H9 (cell line): Measurements from ENCODE around the gene CD2AP. TPM values are rescaled to one million over a fixed set of nuclear protein-coding genes. Genes with fewer than 3 reads are reported as not detected.

Source experiments
- DNase-seq: peaks from one replicate; pipeline ENCODE4 v3.0.0-alpha.2; 2017
- H2AFZ ChIP-seq: one replicate; pipeline ENCODE4 v1.6.1; 2013; ENCODE audit warnings: mild to moderate bottlenecking, low read length, control low read depth, moderate library complexity
- H2AK5ac ChIP-seq: 2 replicates; pipeline ENCODE4 v1.6.1; 2013; ENCODE audit warnings: low read length, control low read depth, mixed read lengths; ENCODE audit not compliant: insufficient read length
- H2BK120ac ChIP-seq: one replicate; pipeline ENCODE4 v1.6.1; 2013; ENCODE audit warnings: low read depth, mild to moderate bottlenecking, low read length, control low read depth, inconsistent platforms; ENCODE audit not compliant: poor library complexity, severe bottlenecking
- H2BK12ac ChIP-seq: 2 replicates; pipeline ENCODE4 v1.6.1; 2013; ENCODE audit warnings: low read length, control low read depth, mixed read lengths, low read depth; ENCODE audit not compliant: insufficient read length
- H2BK15ac ChIP-seq: 2 replicates; pipeline ENCODE4 v1.6.1; 2013; ENCODE audit warnings: low read depth, low read length, control low read depth
- H2BK20ac ChIP-seq: one replicate; pipeline ENCODE4 v1.6.1; 2013; ENCODE audit warnings: low read depth, mild to moderate bottlenecking, low read length, control low read depth, inconsistent platforms; ENCODE audit not compliant: poor library complexity, severe bottlenecking
- H2BK5ac ChIP-seq: 2 replicates; pipeline ENCODE4 v1.6.1; 2013; ENCODE audit warnings: low read length, control low read depth, mixed read lengths; ENCODE audit not compliant: insufficient read length
- H3K14ac ChIP-seq: 2 replicates; pipeline ENCODE4 v1.6.1; 2013; ENCODE audit warnings: low read length, control low read depth; ENCODE audit not compliant: insufficient read depth
- H3K18ac ChIP-seq: 2 replicates; pipeline ENCODE4 v1.6.1; 2013; ENCODE audit warnings: low read depth, mild to moderate bottlenecking, mixed read lengths, low read length, control low read depth; ENCODE audit not compliant: insufficient read length
- H3K23ac ChIP-seq: 2 replicates; pipeline ENCODE4 v1.6.1; 2013; ENCODE audit warnings: low read length, control low read depth, mixed read lengths, low read depth; ENCODE audit not compliant: insufficient read length
- H3K23me2 ChIP-seq: 2 replicates; pipeline ENCODE4 v1.6.1; 2013; ENCODE audit warnings: low read depth, mild to moderate bottlenecking, mixed read lengths, low read length, control low read depth; ENCODE audit not compliant: insufficient read length, poor library complexity, severe bottlenecking
- H3K27ac ChIP-seq: 2 replicates; pipeline ENCODE4 v1.5.1; 2013; ENCODE audit warnings: low read length, control low read depth, mixed read lengths, low read depth; ENCODE audit not compliant: insufficient read length
- H3K27me3 ChIP-seq: 2 replicates; pipeline ENCODE4 v1.6.1; 2013; ENCODE audit warnings: low read length, control low read depth, inconsistent platforms; ENCODE audit not compliant: insufficient read depth
- H3K4ac ChIP-seq: 2 replicates; pipeline ENCODE4 v1.6.1; 2013; ENCODE audit warnings: low read depth, mild to moderate bottlenecking, control low read depth, inconsistent platforms, low read length, moderate library complexity
- H3K4me1 ChIP-seq: 2 replicates; pipeline ENCODE4 v1.6.1; 2013; ENCODE audit warnings: low read length, control low read depth, inconsistent platforms; ENCODE audit not compliant: insufficient read depth
- H3K4me2 ChIP-seq: 2 replicates; pipeline ENCODE4 v1.6.1; 2013; ENCODE audit warnings: low read length, control low read depth, mixed read lengths; ENCODE audit not compliant: insufficient read length, insufficient read depth
- H3K56ac ChIP-seq: 2 replicates; pipeline ENCODE4 v1.6.1; 2013; ENCODE audit warnings: low read depth, mild to moderate bottlenecking, mixed read lengths, low read length, control low read depth; ENCODE audit not compliant: insufficient read length
- H3K79me1 ChIP-seq: 2 replicates; pipeline ENCODE4 v1.6.1; 2013; ENCODE audit warnings: low read depth, mild to moderate bottlenecking, moderate library complexity, low read length, control low read depth, inconsistent platforms; ENCODE audit not compliant: insufficient read depth, poor library complexity, severe bottlenecking
- H3K79me2 ChIP-seq: 2 replicates; pipeline ENCODE4 v1.6.1; 2013; ENCODE audit warnings: low read length, control low read depth, inconsistent platforms; ENCODE audit not compliant: insufficient read depth
- H3K9ac ChIP-seq: 2 replicates; pipeline ENCODE4 v1.6.1; 2013; ENCODE audit warnings: low read length, control low read depth, mixed read lengths; ENCODE audit not compliant: insufficient read length; ENCODE audit errors: extremely low read depth
- H3K9me3 ChIP-seq: one replicate; pipeline ENCODE4 v1.6.1; 2013; ENCODE audit warnings: low read depth, low read length, inconsistent platforms; ENCODE audit not compliant: control insufficient read depth
- H3T11ph ChIP-seq: one replicate; pipeline ENCODE4 v1.6.1; 2013; ENCODE audit warnings: mild to moderate bottlenecking, low read length, control low read depth, inconsistent platforms
- H4K20me1 ChIP-seq: one replicate; pipeline ENCODE4 v1.6.1; 2013; ENCODE audit not compliant: control insufficient read depth, insufficient read length, insufficient read depth
- H4K5ac ChIP-seq: 2 replicates; pipeline ENCODE4 v1.6.1; 2013; ENCODE audit warnings: low read depth, mild to moderate bottlenecking, mixed read lengths, low read length, control low read depth; ENCODE audit not compliant: insufficient read length
- H4K8ac ChIP-seq: replicated peaks from 2 replicates; pipeline ENCODE4 v1.6.1; 2013; ENCODE audit warnings: low read length, control low read depth, mixed read lengths, low read depth; ENCODE audit not compliant: insufficient read length
- H4K91ac ChIP-seq: 2 replicates; pipeline ENCODE4 v1.6.1; 2013; ENCODE audit warnings: low read depth, mild to moderate bottlenecking, moderate library complexity, mixed read lengths, low read length, control low read depth; ENCODE audit not compliant: insufficient read length
- H3K27ac Mint-ChIP-seq, 3 experiments: 2 replicates in 2 of 3; 3 replicates in 1 of 3; pipeline ENCODE4 v1.8.0; 2020 to 2021; ENCODE audit warnings: mixed read lengths in 3 of 3, mild to moderate bottlenecking in 1 of 3, moderate library complexity in 1 of 3
- H3K27me3 Mint-ChIP-seq: 2 replicates; pipeline ENCODE4 v1.8.0; 2021; ENCODE audit warnings: low read depth, mild to moderate bottlenecking, moderate library complexity, mixed read lengths
- H3K36me3 Mint-ChIP-seq, 3 experiments: 2 replicates in 2 of 3; 3 replicates in 1 of 3; pipeline ENCODE4 v1.8.0; 2020 to 2021; ENCODE audit warnings: low read depth in 3 of 3, mixed read lengths in 3 of 3; ENCODE audit not compliant: insufficient read depth in 1 of 3
- H3K4me1 Mint-ChIP-seq, 2 experiments: 2 replicates each; pipeline ENCODE4 v1.8.0; 2020; ENCODE audit warnings: mixed read lengths in 2 of 2
- H3K4me3 Mint-ChIP-seq, 2 experiments: 2 replicates in 1 of 2; 3 replicates in 1 of 2; pipeline ENCODE4 v1.8.0; 2020 to 2021; ENCODE audit warnings: mild to moderate bottlenecking in 2 of 2, mixed read lengths in 2 of 2, moderate library complexity in 1 of 2
- H3K9me3 Mint-ChIP-seq, 2 experiments: 2 replicates in 1 of 2; 3 replicates in 1 of 2; pipeline ENCODE4 v1.8.0; 2020; ENCODE audit warnings: mild to moderate bottlenecking in 2 of 2, mixed read lengths in 2 of 2, moderate library complexity in 1 of 2
- WGBS: extraction: QIAGEN DNeasy Blood & Tissue Kit; methylation state at CpG from one replicate; pipeline ENCODE4 v1.1.7; 2013; ENCODE audit warnings: missing lambda C conversion rate, low lambda C conversion rate, mixed read lengths; ENCODE audit not compliant: insufficient read length; ENCODE audit errors: extremely low coverage; 5-methylcytosine and 5-hydroxymethylcytosine counted together
- total RNA-seq: library from RNA; stranded (reverse); gene quantifications from 2 replicates; pipeline ENCODE4 v1.2.1, GENCODE V29; 2021
- TF ChIP-seq, protein P1 (sequence below): fragments of 200-600 bp; sonication (generic); conservative IDR thresholded peaks from 3 replicates; pipeline ENCODE4 v1.8.0; 2021; ENCODE audit warnings: antibody characterized with exemption, mild to moderate bottlenecking

The CD2AP gene
- total RNA-seq, 1 experiment from 2014 or later, result 50.1 TPM

DNA sequence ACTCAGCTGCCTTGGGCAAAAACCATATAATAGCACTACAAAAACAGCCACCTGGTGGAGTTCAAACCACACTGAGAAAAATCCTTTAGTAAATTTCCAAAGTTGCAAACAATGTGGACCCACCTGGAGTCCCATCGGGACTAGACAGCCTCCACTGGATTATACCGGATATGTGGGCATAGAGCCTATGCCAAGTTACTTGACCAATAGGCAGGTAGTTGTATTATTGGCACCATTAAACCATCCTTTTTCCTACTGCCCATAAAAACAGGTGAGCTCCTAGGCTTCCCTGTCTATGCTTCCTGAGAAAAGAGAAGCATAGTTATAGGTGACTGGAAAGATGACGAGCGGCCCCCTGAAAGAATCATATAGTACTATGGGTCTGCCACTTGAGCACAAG, 169.1 kb downstream of the CD2AP start:
- no peak overlapping the region for H3T11ph ChIP-seq
- no peak overlapping the region for H4K5ac ChIP-seq
- no peaks in the 10 kb centered on the region for H3K79me1 ChIP-seq
- H3K4me2 ChIP-seq, result no peak overlapping the region
- H2AFZ ChIP-seq, result no peak overlapping the region
- no peak overlapping the region for H3K27ac ChIP-seq
- WGBS, result no CpG with 5 or more reads among the region's 4 CpGs
- no peak overlapping the region for H2AK5ac ChIP-seq
- H3K36me3 Mint-ChIP-seq, result peaks cover under 1 to 2% (median 1%) of the 10 kb centered on the region in 3 experiments; a peak in 3 of 7 replicates
- no peak overlapping the region for H2BK120ac ChIP-seq
- H3K27ac Mint-ChIP-seq, result no peak overlapping the region
- no peaks in the 10 kb centered on the region; the same call in 1 of the 2 replicates for H3K27me3 Mint-ChIP-seq
- no peak overlapping the region for H3K56ac ChIP-seq
- peaks cover 4% of the 10 kb centered on the region; the same call in 1 of the 2 replicates for H3K4me1 ChIP-seq
- no peak overlapping the region for H2BK20ac ChIP-seq
- no peak overlapping the region for H3K23ac ChIP-seq
- no peak overlapping the region for H3K18ac ChIP-seq
- H3K9me3 Mint-ChIP-seq, result peaks cover 1 to 3% of the 10 kb centered on the region in 2 experiments; a peak in 3 of 5 replicates
- no peak for DNase-seq
- no peak overlapping the region for H3K4ac ChIP-seq
- TF ChIP-seq, protein P1, sequence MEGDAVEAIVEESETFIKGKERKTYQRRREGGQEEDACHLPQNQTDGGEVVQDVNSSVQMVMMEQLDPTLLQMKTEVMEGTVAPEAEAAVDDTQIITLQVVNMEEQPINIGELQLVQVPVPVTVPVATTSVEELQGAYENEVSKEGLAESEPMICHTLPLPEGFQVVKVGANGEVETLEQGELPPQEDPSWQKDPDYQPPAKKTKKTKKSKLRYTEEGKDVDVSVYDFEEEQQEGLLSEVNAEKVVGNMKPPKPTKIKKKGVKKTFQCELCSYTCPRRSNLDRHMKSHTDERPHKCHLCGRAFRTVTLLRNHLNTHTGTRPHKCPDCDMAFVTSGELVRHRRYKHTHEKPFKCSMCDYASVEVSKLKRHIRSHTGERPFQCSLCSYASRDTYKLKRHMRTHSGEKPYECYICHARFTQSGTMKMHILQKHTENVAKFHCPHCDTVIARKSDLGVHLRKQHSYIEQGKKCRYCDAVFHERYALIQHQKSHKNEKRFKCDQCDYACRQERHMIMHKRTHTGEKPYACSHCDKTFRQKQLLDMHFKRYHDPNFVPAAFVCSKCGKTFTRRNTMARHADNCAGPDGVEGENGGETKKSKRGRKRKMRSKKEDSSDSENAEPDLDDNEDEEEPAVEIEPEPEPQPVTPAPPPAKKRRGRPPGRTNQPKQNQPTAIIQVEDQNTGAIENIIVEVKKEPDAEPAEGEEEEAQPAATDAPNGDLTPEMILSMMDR, result no peak; the same call in 2 of the 3 replicates
- no peak overlapping the region for H4K91ac ChIP-seq
- H4K20me1 ChIP-seq, result no peaks in the 10 kb centered on the region
- no peak overlapping the region for H2BK5ac ChIP-seq
- H3K14ac ChIP-seq, result no peak overlapping the region
- H3K9ac ChIP-seq, result no peak overlapping the region
- H3K79me2 ChIP-seq, result no peaks in the 10 kb centered on the region
- H3K23me2 ChIP-seq, result no peaks in the 10 kb centered on the region
- no peaks in the 10 kb centered on the region for H3K27me3 ChIP-seq
- H2BK12ac ChIP-seq, result no peak overlapping the region
- peaks cover 13 to 14% of the 10 kb centered on the region in 2 experiments for H3K4me1 Mint-ChIP-seq
- H2BK15ac ChIP-seq, result no peak overlapping the region
- H4K8ac ChIP-seq, result no peak overlapping the region
- no peaks in the 10 kb centered on the region for H3K9me3 ChIP-seq
- H3K4me3 Mint-ChIP-seq, result no peak overlapping the region
